ENCODE measurements around the gene SPATA32. TPM values are rescaled to one million over a fixed set of nuclear protein-coding genes. Genes with fewer than 3 reads are reported as not detected.

The SPATA32 gene
- total RNA-seq, 1 experiment from 2014 or later: 0.15 TPM

GRCh38 chr17:45243750-45244149 lies 18.1 kb downstream of the SPATA32 start:
- no peak for TF ChIP-seq FOSL1 (IDR thresholded peaks at IDR 0.05; ENCODE audit: low read depth)
- no peak for TF ChIP-seq REST (IDR thresholded peaks at IDR 0.05; ENCODE audit: low read depth)
- no peak for TF ChIP-seq ELF1 (IDR thresholded peaks at IDR 0.05; ENCODE audit: borderline replicate concordance, low read depth)
- no peak for TF ChIP-seq CBX3 (IDR thresholded peaks at IDR 0.05; ENCODE audit: low read depth)
- no peak for TF ChIP-seq ZBTB33 (IDR thresholded peaks at IDR 0.05; ENCODE audit: extremely low read depth, insufficient replicate concordance, low read length)
- TF ChIP-seq POLR2A (IDR thresholded peaks at IDR 0.05; ENCODE audit: borderline replicate concordance, extremely low read depth, insufficient read depth, insufficient read length): no peak
- TF ChIP-seq EZH2 (IDR thresholded peaks at IDR 0.05): no peak
- no peak for TF ChIP-seq SP1 (IDR thresholded peaks at IDR 0.05; ENCODE audit: low read depth)
- TF ChIP-seq SIN3A (IDR thresholded peaks at IDR 0.05; ENCODE audit: low read depth): no peak
- no peak for TF ChIP-seq MAX (IDR thresholded peaks at IDR 0.05)
- TF ChIP-seq POLR2AphosphoS5 (IDR thresholded peaks at IDR 0.05; ENCODE audit: low read depth, low read length): no peak
- no peak for TF ChIP-seq JUND (IDR thresholded peaks at IDR 0.05)
- no peak for TF ChIP-seq EGR1 (IDR thresholded peaks at IDR 0.05; ENCODE audit: low read depth)
- no peak for TF ChIP-seq TCF7L2 (IDR thresholded peaks at IDR 0.05; ENCODE audit: borderline replicate concordance, extremely low read depth, insufficient read depth, insufficient read length)
- TF ChIP-seq SRF (IDR thresholded peaks at IDR 0.05; ENCODE audit: low read depth): no peak
- no peak for TF ChIP-seq ZNF274 (IDR thresholded peaks at IDR 0.05; ENCODE audit: low read depth, low read length)
- TF ChIP-seq ZFX (IDR thresholded peaks at IDR 0.05): no peak
- ATAC-seq (no peak), DNase-seq (ENCODE audit: low read depth, low spot score) (no peak)
- no TSS peak for BruUV-seq (replicated peaks)
- POLR2A ChIA-PET: no interaction called here
- Histone ChIP-seq H3K4me2 (ENCODE audit: low read length) (no peak overlapping the region), H3K9me3 (ENCODE audit: control insufficient read depth in 1 of 2, insufficient read depth in 1 of 2, low read depth in 1 of 2, low read length in 2 of 2) (no peaks in the 10 kb centered on the region), H3K27me3 (ENCODE audit: insufficient read depth, low read length) (no peaks in the 10 kb centered on the region), H3K4me1 (ENCODE audit: control insufficient read depth in 1 of 2, insufficient read depth in 2 of 2, low read length in 2 of 2) (peaks cover 9 to 14% of the 10 kb centered on the region in 2 experiments; a peak in 3 of 4 replicates), H3K79me2 (ENCODE audit: insufficient read depth, low read length) (peaks cover 5% of the 10 kb centered on the region; the same call in 1 of the 2 replicates), H3K36me3 (ENCODE audit: control insufficient read depth in 1 of 2, insufficient read depth in 2 of 2, low read length in 2 of 2) (no peaks in the 10 kb centered on the region), H3K9me2 (ENCODE audit: insufficient read depth) (no peaks in the 10 kb centered on the region), H4K20me1 (ENCODE audit: insufficient read depth) (no peaks in the 10 kb centered on the region), H3K9ac (ENCODE audit: low read length) (no peak overlapping the region), H3K27ac (ENCODE audit: low read depth, low read length) (no peak overlapping the region), H3K4me3 (replicated peaks in 1 of 2; ENCODE audit: low read depth in 1 of 2, low read length in 2 of 2) (no peak overlapping the region), H2AFZ (ENCODE audit: low read depth, low read length, poor library complexity, severe bottlenecking) (no peak overlapping the region)
- CTCF ChIA-PET: no interaction called here
- intact Hi-C loops (cut with micrococcal nuclease): no loop called here
- RAD21 ChIA-PET (ENCODE audit: low non-redundant PET in 1 of 2, low total read pairs in 2 of 2, uncharacterized antibody in 2 of 2, unreplicated experiment in 2 of 2): no interaction called here

All from HCT116 (cell line).